Measurements from ENCODE around the gene MTMR1. TPM values are rescaled to one million over a fixed set of nuclear protein-coding genes. Genes with fewer than 3 reads are reported as not detected.

MTMR1 gene
- total and polyA plus RNA-seq, 9 of the 15 experiments (the other 6 are each of a cell fraction or from before 2014, with no cell fraction given), result 0.96 to 35.4 (median 22.4) TPM

- 82% methylated on average over 9 of the region's 10 CpGs for WGBS (ENCODE audit: insufficient coverage, low coverage, missing lambda C conversion rate)
- Histone ChIP-seq H3K9me3 (replicated peaks; ENCODE audit: control insufficient read depth, insufficient read depth, low read depth, low read length) (no peaks in the 10 kb centered on the region), H3K4me3 (no peak overlapping the region), H3K27ac (ENCODE audit: extremely low read depth, low read depth, low read length) (peak overlapping the region; percentile 47; the same call in 1 of the 3 replicates), H3K4me1 (replicated peaks in 1 of 2; ENCODE audit: control insufficient read depth in 2 of 2, insufficient read depth in 2 of 2, low read length in 2 of 2) (peaks cover 16 to 22% of the 10 kb centered on the region in 2 experiments; a peak in 4 of 5 replicates), H3K36me3 (ENCODE audit: control insufficient read depth, insufficient read depth, low read length) (peaks cover under 1% of the 10 kb centered on the region; the same call in 2 of the 3 replicates), H3K9ac (ENCODE audit: insufficient read depth in 1 of 2, low read depth in 2 of 2, low read length in 2 of 2) (no peak overlapping the region), H3K27me3 (ENCODE audit: control insufficient read depth in 2 of 2, insufficient read depth in 2 of 2, low read length in 2 of 2) (no peaks in the 10 kb centered on the region), H2AFZ (ENCODE audit: low read depth, low read length) (no peak overlapping the region), H3K79me2 (ENCODE audit: control insufficient read depth, insufficient read depth, low read length) (no peaks in the 10 kb centered on the region), H3K4me2 (ENCODE audit: insufficient read depth, low read length) (no peak overlapping the region), H3K9me1 (ENCODE audit: control insufficient read depth, insufficient read depth, low read length) (no peaks in the 10 kb centered on the region), H4K20me1 (replicated peaks; ENCODE audit: control insufficient read depth, insufficient read depth, low read length) (no peaks in the 10 kb centered on the region)
- CTCF ChIA-PET (ENCODE audit: low intra/inter-chr PET ratio), result no interaction called here
- DNase-seq (ENCODE audit: extremely low read depth in 1 of 4, low spot score in 3 of 4), result no peak
- intact Hi-C loops (cut with micrococcal nuclease) (no loop called here), in situ Hi-C loops (cut with MboI) (loop anchor here (25.0 kb wide), 1 partner anchor 919 kb away; the partner anchor contains the start of gene PRRG3)
- ATAC-seq, result no peak
- TF ChIP-seq GATAD2B (IDR thresholded peaks at IDR 0.05; ENCODE audit: borderline replicate concordance) (no peak), E4F1 (CRISPR knock-in tag; IDR thresholded peaks at IDR 0.05; ENCODE audit: borderline replicate concordance) (no peak), TEAD1 (CRISPR knock-in tag; IDR thresholded peaks at IDR 0.05) (no peak), BRD4 (IDR thresholded peaks at IDR 0.05) (no peak), TCF3 (CRISPR knock-in tag; IDR thresholded peaks at IDR 0.05) (no peak), CREB3 (tag; conservative IDR thresholded peaks at IDR 0.05; ENCODE audit: low read depth) (no peak), GTF2E2 (tag; IDR thresholded peaks at IDR 0.05) (no peak), ERF (CRISPR knock-in tag; IDR thresholded peaks at IDR 0.05) (no peak), ZNF655 (CRISPR knock-in tag; IDR thresholded peaks at IDR 0.05) (no peak), ATF2 (CRISPR knock-in tag; IDR thresholded peaks at IDR 0.05) (no peak), MXI1 (IDR thresholded peaks at IDR 0.05; ENCODE audit: low read depth, low read length) (no peak), NUFIP1 (IDR thresholded peaks at IDR 0.05; ENCODE audit: partially characterized antibody) (no peak)
- no peak for FAIRE-seq
- no TSS peak for BruUV-seq (replicated peaks)
- POLR2A ChIA-PET, result interaction anchor here (0.6 kb wide), 1 partner anchor 261 kb away, joined by 3 read pairs; no protein-coding TSS in a partner anchor
Observed at GRCh38 chrX:150768132-150768485, 74.9 kb downstream of the MTMR1 start.
